Measurements from ENCODE around the gene GNG11.

The GNG11 gene

DNA sequence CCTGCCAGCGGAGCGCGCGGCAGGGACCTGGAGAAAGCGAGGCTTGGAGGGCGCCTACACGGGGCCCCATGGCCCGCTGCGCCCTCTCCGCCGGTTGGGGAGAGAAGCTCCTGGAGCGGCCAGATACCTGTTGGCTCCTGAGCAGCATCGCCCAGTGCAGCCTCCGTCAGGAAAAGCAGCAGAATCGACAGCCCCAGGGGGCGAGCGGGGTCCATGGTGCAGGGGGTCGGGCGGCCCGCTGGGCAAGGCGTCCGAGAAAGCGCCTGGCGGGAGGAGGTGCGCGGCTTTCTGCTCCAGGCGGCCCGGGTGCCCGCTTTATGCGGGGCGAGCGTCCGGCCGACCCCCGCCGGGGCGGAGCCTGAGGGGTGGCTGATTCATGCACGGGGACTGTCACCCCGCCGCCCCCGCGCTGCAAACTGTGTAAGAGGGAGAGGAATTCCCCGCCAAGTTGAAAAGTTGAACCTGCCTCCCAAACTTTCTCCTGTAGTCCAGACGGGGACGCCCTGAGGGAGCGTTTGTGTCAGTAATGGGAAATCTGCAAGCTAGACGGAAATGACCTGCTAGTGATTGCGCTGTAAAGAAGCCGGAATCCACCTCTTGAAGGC is 31.0 kb upstream of the GNG11 start, which contains the start of gene TFPI2 (continued):
- no peak for TF ChIP-seq OVOL3 (tag by site-specific recombination; IDR thresholded peaks at IDR 0.05)
- TF ChIP-seq ZNF341 (tag by site-specific recombination; IDR thresholded peaks at IDR 0.05; ENCODE audit: low read depth) = peak; percentile 91
- TF ChIP-seq ZNF624 (tag by site-specific recombination; IDR thresholded peaks at IDR 0.05) = no peak
- no peak for TF ChIP-seq ZNF426 (tag by site-specific recombination; IDR thresholded peaks at IDR 0.05)
- TF ChIP-seq ZNF184 (tag by site-specific recombination; IDR thresholded peaks at IDR 0.05) = 0 out of 2 replicates have a peak, but pooled peaks have one; percentile 21
- TF ChIP-seq, protein P1, sequence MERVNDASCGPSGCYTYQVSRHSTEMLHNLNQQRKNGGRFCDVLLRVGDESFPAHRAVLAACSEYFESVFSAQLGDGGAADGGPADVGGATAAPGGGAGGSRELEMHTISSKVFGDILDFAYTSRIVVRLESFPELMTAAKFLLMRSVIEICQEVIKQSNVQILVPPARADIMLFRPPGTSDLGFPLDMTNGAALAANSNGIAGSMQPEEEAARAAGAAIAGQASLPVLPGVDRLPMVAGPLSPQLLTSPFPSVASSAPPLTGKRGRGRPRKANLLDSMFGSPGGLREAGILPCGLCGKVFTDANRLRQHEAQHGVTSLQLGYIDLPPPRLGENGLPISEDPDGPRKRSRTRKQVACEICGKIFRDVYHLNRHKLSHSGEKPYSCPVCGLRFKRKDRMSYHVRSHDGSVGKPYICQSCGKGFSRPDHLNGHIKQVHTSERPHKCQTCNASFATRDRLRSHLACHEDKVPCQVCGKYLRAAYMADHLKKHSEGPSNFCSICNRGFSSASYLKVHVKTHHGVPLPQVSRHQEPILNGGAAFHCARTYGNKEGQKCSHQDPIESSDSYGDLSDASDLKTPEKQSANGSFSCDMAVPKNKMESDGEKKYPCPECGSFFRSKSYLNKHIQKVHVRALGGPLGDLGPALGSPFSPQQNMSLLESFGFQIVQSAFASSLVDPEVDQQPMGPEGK (tag by site-specific recombination; IDR thresholded peaks at IDR 0.05) = peak; percentile 89
- 0 out of 2 replicates have a peak, but pooled peaks have one; percentile 37 for TF ChIP-seq ZNF2 (tag by site-specific recombination; IDR thresholded peaks at IDR 0.05)
- no peak for TF ChIP-seq ZNF560 (tag by site-specific recombination; IDR thresholded peaks at IDR 0.05; ENCODE audit: borderline replicate concordance)
- peak; percentile 80 for TF ChIP-seq ZFHX2 (tag by site-specific recombination; conservative IDR thresholded peaks at IDR 0.05)
- TF ChIP-seq KLF7 (tag by site-specific recombination; IDR thresholded peaks at IDR 0.05; ENCODE audit: borderline replicate concordance) = no peak
- TF ChIP-seq, protein P2, sequence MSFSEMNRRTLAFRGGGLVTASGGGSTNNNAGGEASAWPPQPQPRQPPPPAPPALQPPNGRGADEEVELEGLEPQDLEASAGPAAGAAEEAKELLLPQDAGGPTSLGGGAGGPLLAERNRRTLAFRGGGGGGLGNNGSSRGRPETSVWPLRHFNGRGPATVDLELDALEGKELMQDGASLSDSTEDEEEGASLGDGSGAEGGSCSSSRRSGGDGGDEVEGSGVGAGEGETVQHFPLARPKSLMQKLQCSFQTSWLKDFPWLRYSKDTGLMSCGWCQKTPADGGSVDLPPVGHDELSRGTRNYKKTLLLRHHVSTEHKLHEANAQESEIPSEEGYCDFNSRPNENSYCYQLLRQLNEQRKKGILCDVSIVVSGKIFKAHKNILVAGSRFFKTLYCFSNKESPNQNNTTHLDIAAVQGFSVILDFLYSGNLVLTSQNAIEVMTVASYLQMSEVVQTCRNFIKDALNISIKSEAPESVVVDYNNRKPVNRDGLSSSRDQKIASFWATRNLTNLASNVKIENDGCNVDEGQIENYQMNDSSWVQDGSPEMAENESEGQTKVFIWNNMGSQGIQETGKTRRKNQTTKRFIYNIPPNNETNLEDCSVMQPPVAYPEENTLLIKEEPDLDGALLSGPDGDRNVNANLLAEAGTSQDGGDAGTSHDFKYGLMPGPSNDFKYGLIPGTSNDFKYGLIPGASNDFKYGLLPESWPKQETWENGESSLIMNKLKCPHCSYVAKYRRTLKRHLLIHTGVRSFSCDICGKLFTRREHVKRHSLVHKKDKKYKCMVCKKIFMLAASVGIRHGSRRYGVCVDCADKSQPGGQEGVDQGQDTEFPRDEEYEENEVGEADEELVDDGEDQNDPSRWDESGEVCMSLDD (tag by site-specific recombination; IDR thresholded peaks at IDR 0.05) = peak; percentile 55; the same call in 1 of the 2 replicates
- peak; percentile 78 for TF ChIP-seq SP2 (tag by site-specific recombination; IDR thresholded peaks at IDR 0.05)
- peak; percentile 75 for TF ChIP-seq SP3 (tag by site-specific recombination; IDR thresholded peaks at IDR 0.05)
- TF ChIP-seq, protein P3, sequence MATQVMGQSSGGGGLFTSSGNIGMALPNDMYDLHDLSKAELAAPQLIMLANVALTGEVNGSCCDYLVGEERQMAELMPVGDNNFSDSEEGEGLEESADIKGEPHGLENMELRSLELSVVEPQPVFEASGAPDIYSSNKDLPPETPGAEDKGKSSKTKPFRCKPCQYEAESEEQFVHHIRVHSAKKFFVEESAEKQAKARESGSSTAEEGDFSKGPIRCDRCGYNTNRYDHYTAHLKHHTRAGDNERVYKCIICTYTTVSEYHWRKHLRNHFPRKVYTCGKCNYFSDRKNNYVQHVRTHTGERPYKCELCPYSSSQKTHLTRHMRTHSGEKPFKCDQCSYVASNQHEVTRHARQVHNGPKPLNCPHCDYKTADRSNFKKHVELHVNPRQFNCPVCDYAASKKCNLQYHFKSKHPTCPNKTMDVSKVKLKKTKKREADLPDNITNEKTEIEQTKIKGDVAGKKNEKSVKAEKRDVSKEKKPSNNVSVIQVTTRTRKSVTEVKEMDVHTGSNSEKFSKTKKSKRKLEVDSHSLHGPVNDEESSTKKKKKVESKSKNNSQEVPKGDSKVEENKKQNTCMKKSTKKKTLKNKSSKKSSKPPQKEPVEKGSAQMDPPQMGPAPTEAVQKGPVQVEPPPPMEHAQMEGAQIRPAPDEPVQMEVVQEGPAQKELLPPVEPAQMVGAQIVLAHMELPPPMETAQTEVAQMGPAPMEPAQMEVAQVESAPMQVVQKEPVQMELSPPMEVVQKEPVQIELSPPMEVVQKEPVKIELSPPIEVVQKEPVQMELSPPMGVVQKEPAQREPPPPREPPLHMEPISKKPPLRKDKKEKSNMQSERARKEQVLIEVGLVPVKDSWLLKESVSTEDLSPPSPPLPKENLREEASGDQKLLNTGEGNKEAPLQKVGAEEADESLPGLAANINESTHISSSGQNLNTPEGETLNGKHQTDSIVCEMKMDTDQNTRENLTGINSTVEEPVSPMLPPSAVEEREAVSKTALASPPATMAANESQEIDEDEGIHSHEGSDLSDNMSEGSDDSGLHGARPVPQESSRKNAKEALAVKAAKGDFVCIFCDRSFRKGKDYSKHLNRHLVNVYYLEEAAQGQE (tag by site-specific recombination; IDR thresholded peaks at IDR 0.05) = no peak
- TF ChIP-seq ZNF394 (tag by site-specific recombination; IDR thresholded peaks at IDR 0.05; ENCODE audit: borderline replicate concordance) = peak; percentile 14; the same call in 1 of the 2 replicates
- TF ChIP-seq ZXDB (tag by site-specific recombination; IDR thresholded peaks at IDR 0.05) = peak; percentile 75; the same call in 1 of the 2 replicates
- 0 out of 2 replicates have a peak, but pooled peaks have one; percentile 23 for TF ChIP-seq ZSCAN23 (tag by site-specific recombination; IDR thresholded peaks at IDR 0.05)
- TF ChIP-seq, protein P4, sequence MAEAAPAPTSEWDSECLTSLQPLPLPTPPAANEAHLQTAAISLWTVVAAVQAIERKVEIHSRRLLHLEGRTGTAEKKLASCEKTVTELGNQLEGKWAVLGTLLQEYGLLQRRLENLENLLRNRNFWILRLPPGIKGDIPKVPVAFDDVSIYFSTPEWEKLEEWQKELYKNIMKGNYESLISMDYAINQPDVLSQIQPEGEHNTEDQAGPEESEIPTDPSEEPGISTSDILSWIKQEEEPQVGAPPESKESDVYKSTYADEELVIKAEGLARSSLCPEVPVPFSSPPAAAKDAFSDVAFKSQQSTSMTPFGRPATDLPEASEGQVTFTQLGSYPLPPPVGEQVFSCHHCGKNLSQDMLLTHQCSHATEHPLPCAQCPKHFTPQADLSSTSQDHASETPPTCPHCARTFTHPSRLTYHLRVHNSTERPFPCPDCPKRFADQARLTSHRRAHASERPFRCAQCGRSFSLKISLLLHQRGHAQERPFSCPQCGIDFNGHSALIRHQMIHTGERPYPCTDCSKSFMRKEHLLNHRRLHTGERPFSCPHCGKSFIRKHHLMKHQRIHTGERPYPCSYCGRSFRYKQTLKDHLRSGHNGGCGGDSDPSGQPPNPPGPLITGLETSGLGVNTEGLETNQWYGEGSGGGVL (tag by site-specific recombination; IDR thresholded peaks at IDR 0.05) = peak; percentile 72
- TF ChIP-seq, protein P5, sequence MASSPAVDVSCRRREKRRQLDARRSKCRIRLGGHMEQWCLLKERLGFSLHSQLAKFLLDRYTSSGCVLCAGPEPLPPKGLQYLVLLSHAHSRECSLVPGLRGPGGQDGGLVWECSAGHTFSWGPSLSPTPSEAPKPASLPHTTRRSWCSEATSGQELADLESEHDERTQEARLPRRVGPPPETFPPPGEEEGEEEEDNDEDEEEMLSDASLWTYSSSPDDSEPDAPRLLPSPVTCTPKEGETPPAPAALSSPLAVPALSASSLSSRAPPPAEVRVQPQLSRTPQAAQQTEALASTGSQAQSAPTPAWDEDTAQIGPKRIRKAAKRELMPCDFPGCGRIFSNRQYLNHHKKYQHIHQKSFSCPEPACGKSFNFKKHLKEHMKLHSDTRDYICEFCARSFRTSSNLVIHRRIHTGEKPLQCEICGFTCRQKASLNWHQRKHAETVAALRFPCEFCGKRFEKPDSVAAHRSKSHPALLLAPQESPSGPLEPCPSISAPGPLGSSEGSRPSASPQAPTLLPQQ (tag by site-specific recombination; IDR thresholded peaks at IDR 0.05) = peak; percentile 76
- peak; percentile 96 for TF ChIP-seq ZNF335 (tag by site-specific recombination; conservative IDR thresholded peaks at IDR 0.05)
- TF ChIP-seq ZBTB20 (tag by site-specific recombination; IDR thresholded peaks at IDR 0.05) = peak; percentile 90
- peak; percentile 71 for TF ChIP-seq EGR2 (tag by site-specific recombination; IDR thresholded peaks at IDR 0.05; ENCODE audit: low read depth)
- TF ChIP-seq GLIS2 (tag by site-specific recombination; IDR thresholded peaks at IDR 0.05) = peak; percentile 97
- 0 out of 2 replicates have a peak, but pooled peaks have one; percentile 16 for TF ChIP-seq ZNF600 (tag by site-specific recombination; IDR thresholded peaks at IDR 0.05)
- 0 out of 2 replicates have a peak, but pooled peaks have one; percentile 59 for TF ChIP-seq ZFP69B (tag by site-specific recombination; IDR thresholded peaks at IDR 0.05)
- peak; percentile 96 for TF ChIP-seq ZBTB8A (tag by site-specific recombination; IDR thresholded peaks at IDR 0.05)
- TF ChIP-seq ZNF138 (tag by site-specific recombination; IDR thresholded peaks at IDR 0.05; ENCODE audit: borderline replicate concordance) = no peak
- no peak for TF ChIP-seq ZBTB1 (tag by site-specific recombination; IDR thresholded peaks at IDR 0.05)
- TF ChIP-seq ZNF610 (tag by site-specific recombination; IDR thresholded peaks at IDR 0.05; ENCODE audit: borderline replicate concordance) = 0 out of 2 replicates have a peak, but pooled peaks have one; percentile 26
